Cardiac atrium fibroblast (primary cell): ENCODE data around the gene HLA-E. TPM values are rescaled to one million over a fixed set of nuclear protein-coding genes. Genes with fewer than 3 reads are reported as not detected.

ENCODE experiments used
- total RNA-seq: library from RNA; depleted of rRNA; stranded (reverse); fragments of >200 nt; gene quantifications from 2 replicates; pipeline ENCODE4 v1.2.3, GENCODE V29; 2015

Gene HLA-E
- total RNA-seq = 191 and 204 TPM in 2 replicates

DNA sequence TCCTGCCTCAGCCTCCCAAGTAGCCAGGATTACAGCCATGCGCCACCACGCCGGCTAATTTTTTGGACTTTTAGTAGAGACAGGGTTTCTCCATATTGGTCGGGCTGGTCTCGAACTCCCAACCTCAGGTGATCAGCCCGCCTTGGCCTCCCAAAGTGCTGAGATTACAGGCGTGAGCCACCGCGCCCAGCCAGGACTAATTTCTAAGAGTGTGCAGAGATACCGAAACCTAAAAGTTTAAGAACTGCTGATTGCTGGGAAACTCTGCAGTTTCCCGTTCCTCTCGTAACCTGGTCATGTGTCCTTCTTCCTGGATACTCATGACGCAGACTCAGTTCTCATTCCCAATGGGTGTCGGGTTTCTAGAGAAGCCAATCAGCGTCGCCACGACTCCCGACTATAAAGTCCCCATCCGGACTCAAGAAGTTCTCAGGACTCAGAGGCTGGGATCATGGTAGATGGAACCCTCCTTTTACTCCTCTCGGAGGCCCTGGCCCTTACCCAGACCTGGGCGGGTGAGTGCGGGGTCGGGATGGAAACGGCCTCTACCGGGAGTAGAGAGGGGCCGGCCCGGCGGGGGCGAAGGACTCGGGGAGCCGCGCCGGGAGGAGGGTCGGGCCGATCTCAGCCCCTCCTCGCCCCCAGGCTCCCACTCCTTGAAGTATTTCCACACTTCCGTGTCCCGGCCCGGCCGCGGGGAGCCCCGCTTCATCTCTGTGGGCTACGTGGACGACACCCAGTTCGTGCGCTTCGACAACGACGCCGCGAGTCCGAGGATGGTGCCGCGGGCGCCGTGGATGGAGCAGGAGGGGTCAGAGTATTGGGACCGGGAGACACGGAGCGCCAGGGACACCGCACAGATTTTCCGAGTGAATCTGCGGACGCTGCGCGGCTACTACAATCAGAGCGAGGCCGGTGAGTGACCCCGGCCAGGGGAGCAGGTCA lies at the start of gene HLA-E:
TSS of gene HLA-E (plus strand) at position 429 of the 945 bp plus-strand sequence. CDS start at position 452, 23 bp downstream.

Other genes starting within 250 kb of the HLA-E start
- gene TRIM39, start 162.6 kb upstream of the HLA-E start, total RNA-seq = 6.2 and 7.2 TPM in 2 replicates
- 23.7 and 34.8 TPM in 2 replicates for gene RPP21, start 144.4 kb upstream of the HLA-E start, total RNA-seq
- gene GNL1, start 67.0 kb downstream of the HLA-E start, total RNA-seq = 17.9 and 35.5 TPM in 2 replicates
- 3.6 and 4.7 TPM in 2 replicates for gene PRR3, start 67.8 kb downstream of the HLA-E start, total RNA-seq
- gene ABCF1, start 81.9 kb downstream of the HLA-E start, total RNA-seq = 29.2 and 32.1 TPM in 2 replicates
- gene PPP1R10, start 127.7 kb downstream of the HLA-E start, total RNA-seq = 20.9 and 27.9 TPM in 2 replicates
- 32.7 and 36.8 TPM in 2 replicates for gene MRPS18B, start 128.3 kb downstream of the HLA-E start, total RNA-seq
- 1.6 and 2.2 TPM in 2 replicates for gene ATAT1, start 137.4 kb downstream of the HLA-E start, total RNA-seq
- 3.2 and 5.1 TPM in 2 replicates for gene C6orf136, start 157.6 kb downstream of the HLA-E start, total RNA-seq
- 24.0 and 29.4 TPM in 2 replicates for gene DHX16, start 183.5 kb downstream of the HLA-E start, total RNA-seq
- 56.3 and 76.8 TPM in 2 replicates for gene PPP1R18, start 197.1 kb downstream of the HLA-E start, total RNA-seq
- gene NRM, start 201.5 kb downstream of the HLA-E start, total RNA-seq = 8.5 and 9.6 TPM in 2 replicates
- 9.1 and 15.3 TPM in 2 replicates for gene MDC1, start 227.8 kb downstream of the HLA-E start, total RNA-seq
- gene TUBB, start 230.8 kb downstream of the HLA-E start, total RNA-seq = 519 and 546 TPM in 2 replicates